Measurements from ENCODE around the gene METAP1D. TPM values are rescaled to one million over a fixed set of nuclear protein-coding genes. Genes with fewer than 3 reads are reported as not detected.

The METAP1D gene
- total RNA-seq, 1 experiment from 2014 or later: 15.8 TPM

DNA sequence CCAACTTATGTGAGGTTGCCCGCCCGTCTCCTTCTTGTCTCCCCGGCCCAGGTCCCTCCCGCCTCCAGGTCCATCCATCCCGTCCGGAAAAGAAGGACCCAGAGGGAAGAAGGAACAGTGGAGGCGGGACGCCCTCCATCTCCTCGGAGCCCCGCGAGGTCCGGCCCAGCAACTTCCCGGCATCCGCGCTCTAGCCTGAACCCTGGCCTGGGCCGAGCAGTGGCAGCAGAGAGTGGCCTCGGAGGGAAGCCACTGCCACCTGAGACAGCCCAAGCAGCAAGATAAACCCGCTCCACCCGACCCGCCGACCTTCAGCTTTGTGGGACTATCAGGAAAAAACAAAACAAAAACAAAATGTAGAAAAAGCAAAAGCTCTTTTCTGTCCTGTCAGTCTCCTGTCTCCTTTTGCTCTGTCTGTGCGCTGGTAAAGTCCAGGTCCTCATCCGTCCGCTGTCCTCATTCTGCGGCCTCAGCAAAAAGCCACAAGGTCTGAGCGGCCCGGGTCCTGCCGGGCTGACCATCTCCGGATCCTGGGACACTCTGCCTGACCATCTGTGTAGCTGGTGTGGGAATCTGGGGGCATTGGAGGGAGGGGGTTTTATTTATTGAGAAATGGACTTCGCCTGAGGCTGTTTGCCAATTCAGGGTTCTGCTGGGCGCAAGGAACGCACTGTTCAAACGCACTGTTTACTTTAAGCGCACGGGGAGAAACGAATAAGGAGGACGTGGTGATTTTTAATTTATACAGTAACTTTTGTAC is 88.7 kb downstream of the METAP1D start:
- H3K9me3 ChIP-seq (ENCODE audit: control insufficient read depth in 1 of 2, insufficient read depth in 1 of 2, low read depth in 1 of 2, low read length in 2 of 2): no peaks in the 10 kb centered on the region
- RAD21 ChIA-PET (ENCODE audit: low non-redundant PET in 1 of 2, low total read pairs in 2 of 2, uncharacterized antibody in 2 of 2, unreplicated experiment in 2 of 2): no interaction called here
- TF ChIP-seq FOSL1 (IDR thresholded peaks at IDR 0.05; ENCODE audit: low read depth): no peak
- TF ChIP-seq SRF (IDR thresholded peaks at IDR 0.05; ENCODE audit: low read depth): no peak
- TF ChIP-seq, protein P1, sequence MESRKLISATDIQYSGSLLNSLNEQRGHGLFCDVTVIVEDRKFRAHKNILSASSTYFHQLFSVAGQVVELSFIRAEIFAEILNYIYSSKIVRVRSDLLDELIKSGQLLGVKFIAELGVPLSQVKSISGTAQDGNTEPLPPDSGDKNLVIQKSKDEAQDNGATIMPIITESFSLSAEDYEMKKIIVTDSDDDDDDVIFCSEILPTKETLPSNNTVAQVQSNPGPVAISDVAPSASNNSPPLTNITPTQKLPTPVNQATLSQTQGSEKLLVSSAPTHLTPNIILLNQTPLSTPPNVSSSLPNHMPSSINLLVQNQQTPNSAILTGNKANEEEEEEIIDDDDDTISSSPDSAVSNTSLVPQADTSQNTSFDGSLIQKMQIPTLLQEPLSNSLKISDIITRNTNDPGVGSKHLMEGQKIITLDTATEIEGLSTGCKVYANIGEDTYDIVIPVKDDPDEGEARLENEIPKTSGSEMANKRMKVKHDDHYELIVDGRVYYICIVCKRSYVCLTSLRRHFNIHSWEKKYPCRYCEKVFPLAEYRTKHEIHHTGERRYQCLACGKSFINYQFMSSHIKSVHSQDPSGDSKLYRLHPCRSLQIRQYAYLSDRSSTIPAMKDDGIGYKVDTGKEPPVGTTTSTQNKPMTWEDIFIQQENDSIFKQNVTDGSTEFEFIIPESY (IDR thresholded peaks at IDR 0.05; ENCODE audit: extremely low read depth, insufficient replicate concordance, low read length): no peak
- no peak for TF ChIP-seq EZH2 (IDR thresholded peaks at IDR 0.05)
- no peak for TF ChIP-seq YY1 (IDR thresholded peaks at IDR 0.05; ENCODE audit: extremely low read depth, insufficient replicate concordance, low read depth, low read length)
- no peak for TF ChIP-seq ZNF274 (IDR thresholded peaks at IDR 0.05; ENCODE audit: low read depth, low read length)
- TF ChIP-seq CEBPB (IDR thresholded peaks at IDR 0.05; ENCODE audit: low read depth): no peak
- no peak for TF ChIP-seq ZFX (IDR thresholded peaks at IDR 0.05)
- no peak for TF ChIP-seq RAD21 (IDR thresholded peaks at IDR 0.05; ENCODE audit: low read depth)
- TF ChIP-seq, protein P2, sequence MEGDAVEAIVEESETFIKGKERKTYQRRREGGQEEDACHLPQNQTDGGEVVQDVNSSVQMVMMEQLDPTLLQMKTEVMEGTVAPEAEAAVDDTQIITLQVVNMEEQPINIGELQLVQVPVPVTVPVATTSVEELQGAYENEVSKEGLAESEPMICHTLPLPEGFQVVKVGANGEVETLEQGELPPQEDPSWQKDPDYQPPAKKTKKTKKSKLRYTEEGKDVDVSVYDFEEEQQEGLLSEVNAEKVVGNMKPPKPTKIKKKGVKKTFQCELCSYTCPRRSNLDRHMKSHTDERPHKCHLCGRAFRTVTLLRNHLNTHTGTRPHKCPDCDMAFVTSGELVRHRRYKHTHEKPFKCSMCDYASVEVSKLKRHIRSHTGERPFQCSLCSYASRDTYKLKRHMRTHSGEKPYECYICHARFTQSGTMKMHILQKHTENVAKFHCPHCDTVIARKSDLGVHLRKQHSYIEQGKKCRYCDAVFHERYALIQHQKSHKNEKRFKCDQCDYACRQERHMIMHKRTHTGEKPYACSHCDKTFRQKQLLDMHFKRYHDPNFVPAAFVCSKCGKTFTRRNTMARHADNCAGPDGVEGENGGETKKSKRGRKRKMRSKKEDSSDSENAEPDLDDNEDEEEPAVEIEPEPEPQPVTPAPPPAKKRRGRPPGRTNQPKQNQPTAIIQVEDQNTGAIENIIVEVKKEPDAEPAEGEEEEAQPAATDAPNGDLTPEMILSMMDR (IDR thresholded peaks at IDR 0.05 in 2 of 3, conservative IDR thresholded peaks at IDR 0.05 in 1 of 3; ENCODE audit: borderline replicate concordance in 1 of 3, insufficient read depth in 1 of 3, low read depth in 2 of 3, low read length in 2 of 3): no peak
- TF ChIP-seq SIN3A (IDR thresholded peaks at IDR 0.05; ENCODE audit: low read depth): no peak
- TF ChIP-seq ELF1 (IDR thresholded peaks at IDR 0.05; ENCODE audit: borderline replicate concordance, low read depth): no peak
- TF ChIP-seq, protein P3, sequence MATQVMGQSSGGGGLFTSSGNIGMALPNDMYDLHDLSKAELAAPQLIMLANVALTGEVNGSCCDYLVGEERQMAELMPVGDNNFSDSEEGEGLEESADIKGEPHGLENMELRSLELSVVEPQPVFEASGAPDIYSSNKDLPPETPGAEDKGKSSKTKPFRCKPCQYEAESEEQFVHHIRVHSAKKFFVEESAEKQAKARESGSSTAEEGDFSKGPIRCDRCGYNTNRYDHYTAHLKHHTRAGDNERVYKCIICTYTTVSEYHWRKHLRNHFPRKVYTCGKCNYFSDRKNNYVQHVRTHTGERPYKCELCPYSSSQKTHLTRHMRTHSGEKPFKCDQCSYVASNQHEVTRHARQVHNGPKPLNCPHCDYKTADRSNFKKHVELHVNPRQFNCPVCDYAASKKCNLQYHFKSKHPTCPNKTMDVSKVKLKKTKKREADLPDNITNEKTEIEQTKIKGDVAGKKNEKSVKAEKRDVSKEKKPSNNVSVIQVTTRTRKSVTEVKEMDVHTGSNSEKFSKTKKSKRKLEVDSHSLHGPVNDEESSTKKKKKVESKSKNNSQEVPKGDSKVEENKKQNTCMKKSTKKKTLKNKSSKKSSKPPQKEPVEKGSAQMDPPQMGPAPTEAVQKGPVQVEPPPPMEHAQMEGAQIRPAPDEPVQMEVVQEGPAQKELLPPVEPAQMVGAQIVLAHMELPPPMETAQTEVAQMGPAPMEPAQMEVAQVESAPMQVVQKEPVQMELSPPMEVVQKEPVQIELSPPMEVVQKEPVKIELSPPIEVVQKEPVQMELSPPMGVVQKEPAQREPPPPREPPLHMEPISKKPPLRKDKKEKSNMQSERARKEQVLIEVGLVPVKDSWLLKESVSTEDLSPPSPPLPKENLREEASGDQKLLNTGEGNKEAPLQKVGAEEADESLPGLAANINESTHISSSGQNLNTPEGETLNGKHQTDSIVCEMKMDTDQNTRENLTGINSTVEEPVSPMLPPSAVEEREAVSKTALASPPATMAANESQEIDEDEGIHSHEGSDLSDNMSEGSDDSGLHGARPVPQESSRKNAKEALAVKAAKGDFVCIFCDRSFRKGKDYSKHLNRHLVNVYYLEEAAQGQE (IDR thresholded peaks at IDR 0.05; ENCODE audit: low read depth): no peak
- no peak for TF ChIP-seq CBX3 (IDR thresholded peaks at IDR 0.05; ENCODE audit: low read depth)
- TF ChIP-seq, protein P4, sequence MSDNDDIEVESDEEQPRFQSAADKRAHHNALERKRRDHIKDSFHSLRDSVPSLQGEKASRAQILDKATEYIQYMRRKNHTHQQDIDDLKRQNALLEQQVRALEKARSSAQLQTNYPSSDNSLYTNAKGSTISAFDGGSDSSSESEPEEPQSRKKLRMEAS (IDR thresholded peaks at IDR 0.05): no peak
- no peak for TF ChIP-seq SP1 (IDR thresholded peaks at IDR 0.05; ENCODE audit: low read depth)
- no peak for TF ChIP-seq JUND (IDR thresholded peaks at IDR 0.05)
- no peak for TF ChIP-seq POLR2AphosphoS5 (IDR thresholded peaks at IDR 0.05; ENCODE audit: low read depth, low read length)
- TF ChIP-seq POLR2A (IDR thresholded peaks at IDR 0.05; ENCODE audit: borderline replicate concordance, extremely low read depth, insufficient read depth, insufficient read length): no peak
- no peak for TF ChIP-seq TCF7L2 (IDR thresholded peaks at IDR 0.05; ENCODE audit: borderline replicate concordance, extremely low read depth, insufficient read depth, insufficient read length)
- H3K9ac ChIP-seq (ENCODE audit: low read length): no peak overlapping the region
- no peak overlapping the region for H3K4me3 ChIP-seq (replicated peaks in 1 of 2; ENCODE audit: low read depth in 1 of 2, low read length in 2 of 2)
- BruUV-seq (replicated peaks): no TSS peak
- POLR2A ChIA-PET: no interaction called here
- no peaks in the 10 kb centered on the region for H3K9me2 ChIP-seq (ENCODE audit: insufficient read depth)
- H2AFZ ChIP-seq (ENCODE audit: low read depth, low read length, poor library complexity, severe bottlenecking): no peak overlapping the region
- CTCF ChIA-PET: no interaction called here
- no peak for ATAC-seq
- intact Hi-C loops (cut with micrococcal nuclease): no loop called here
- H3K36me3 ChIP-seq (ENCODE audit: control insufficient read depth in 1 of 2, insufficient read depth in 2 of 2, low read length in 2 of 2): no peaks in the 10 kb centered on the region
- no peaks in the 10 kb centered on the region for H4K20me1 ChIP-seq (ENCODE audit: insufficient read depth)
- peaks cover 0 to 17% of the 10 kb centered on the region in 2 experiments; a peak in 1 of 4 replicates for H3K4me1 ChIP-seq (ENCODE audit: control insufficient read depth in 1 of 2, insufficient read depth in 2 of 2, low read length in 2 of 2)
- DNase-seq (ENCODE audit: low read depth, low spot score): no peak
- H3K4me2 ChIP-seq (ENCODE audit: low read length): no peak overlapping the region
- no peaks in the 10 kb centered on the region for H3K79me2 ChIP-seq (ENCODE audit: insufficient read depth, low read length)
- no peak overlapping the region for H3K27ac ChIP-seq (ENCODE audit: low read depth, low read length)
- H3K27me3 ChIP-seq (ENCODE audit: insufficient read depth, low read length): no peaks in the 10 kb centered on the region

Measured in HCT116 (cell line).